GM13977 (cell line): ENCODE measurements around the gene GALNT7.

ENCODE experiments used
- DNase-seq: peaks from one replicate; pipeline ENCODE4 v3.0.0; 2012; ENCODE audit warnings: low spot score
- CTCF ChIP-seq: IDR thresholded peaks from 2 replicates; pipeline ENCODE4 v1.5.1; 2012; ENCODE audit warnings: mild to moderate bottlenecking, control low read depth; ENCODE audit not compliant: insufficient read depth; ENCODE audit errors: extremely low read depth, missing control alignments
- in situ Hi-C: fragments of 300-500 bp; cut with MboI; formaldehyde crosslinking; loops from one replicate; pipeline ENCODE4 v1.12.0; 2022; ENCODE audit warnings: low sequenced_read_pairs, low pct_unique_long_range_greater_than_20kb, mixed read lengths, inconsistent platforms; ENCODE audit not compliant: unreplicated experiment

GALNT7 gene

GRCh38 chr4:173258866-173259265, 90.3 kb downstream of the GALNT7 start:
- in situ Hi-C loops = loop anchor here (5.0 kb wide), 1 partner anchor 232 kb away; no protein-coding TSS in a partner anchor
- no peak for TF ChIP-seq CTCF

GRCh38 chr4:173259310-173259709, 90.7 kb downstream of the GALNT7 start:
- TF ChIP-seq CTCF = no peak
- DNase-seq = no peak
- in situ Hi-C loops = loop anchor here (5.0 kb wide), 1 partner anchor 232 kb away; no protein-coding TSS in a partner anchor

More at GRCh38 chr4:173258866-173259265, 90.3 kb downstream of the GALNT7 start:
- no peak for DNase-seq

- no peak for DNase-seq
- TF ChIP-seq CTCF = no peak
- in situ Hi-C loops = no loop called here
Observed at GRCh38 chr4:173261052-173261451, 92.4 kb downstream of the GALNT7 start.

GRCh38 chr4:173262375-173262774, 93.8 kb downstream of the GALNT7 start:
- no peak for TF ChIP-seq CTCF
- in situ Hi-C loops = no loop called here
- no peak for DNase-seq

GRCh38 chr4:173264245-173264644, 95.6 kb downstream of the GALNT7 start:
- no peak for DNase-seq
- TF ChIP-seq CTCF = no peak
- in situ Hi-C loops = no loop called here

GRCh38 chr4:173264684-173265185, 96.1 kb downstream of the GALNT7 start:
- TF ChIP-seq CTCF = no peak
- in situ Hi-C loops = no loop called here
- DNase-seq = no peak
